Fibroblast of lung (primary cell): ENCODE data around the gene ELOA.

ENCODE experiments used
- EZH2 ChIP-seq: IDR thresholded peaks from 2 replicates; pipeline ENCODE4 v1.5.1; 2012; ENCODE audit warnings: low read length, control low read depth, mild to moderate bottlenecking; ENCODE audit errors: missing control alignments
- TF ChIP-seq, protein P1 (sequence below), 2 donors: IDR thresholded peaks in 1 of 2; conservative IDR thresholded peaks in 1 of 2; 1 replicate in 1 of 2; 2 replicates in 1 of 2; pipeline ENCODE4 v1.5.1; 2011 to 2012; ENCODE audit warnings: low read length in 2 of 2, control low read depth in 1 of 2, inconsistent platforms in 1 of 2, low read depth in 1 of 2, mild to moderate bottlenecking in 1 of 2

DNA sequence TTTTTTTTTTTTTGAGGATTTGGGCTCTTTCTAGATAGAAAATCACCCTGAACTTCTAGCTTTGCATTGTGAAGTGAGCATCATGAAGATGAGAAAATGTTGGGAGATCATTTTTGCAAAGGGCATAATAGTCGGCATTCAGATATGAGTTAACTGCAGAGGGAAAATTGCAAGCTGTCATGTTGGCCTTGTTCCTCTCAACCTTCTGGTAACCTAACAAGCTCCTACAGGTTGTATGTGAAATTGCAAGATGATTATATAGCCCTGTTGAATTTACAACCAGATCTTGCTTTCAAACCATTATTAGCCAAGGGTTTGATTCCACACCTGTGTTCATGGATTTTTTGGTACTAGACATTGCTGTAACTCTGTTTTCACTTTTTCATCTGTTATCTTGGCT, 2.2 kb downstream of the ELOA start:
- TF ChIP-seq, protein P1, sequence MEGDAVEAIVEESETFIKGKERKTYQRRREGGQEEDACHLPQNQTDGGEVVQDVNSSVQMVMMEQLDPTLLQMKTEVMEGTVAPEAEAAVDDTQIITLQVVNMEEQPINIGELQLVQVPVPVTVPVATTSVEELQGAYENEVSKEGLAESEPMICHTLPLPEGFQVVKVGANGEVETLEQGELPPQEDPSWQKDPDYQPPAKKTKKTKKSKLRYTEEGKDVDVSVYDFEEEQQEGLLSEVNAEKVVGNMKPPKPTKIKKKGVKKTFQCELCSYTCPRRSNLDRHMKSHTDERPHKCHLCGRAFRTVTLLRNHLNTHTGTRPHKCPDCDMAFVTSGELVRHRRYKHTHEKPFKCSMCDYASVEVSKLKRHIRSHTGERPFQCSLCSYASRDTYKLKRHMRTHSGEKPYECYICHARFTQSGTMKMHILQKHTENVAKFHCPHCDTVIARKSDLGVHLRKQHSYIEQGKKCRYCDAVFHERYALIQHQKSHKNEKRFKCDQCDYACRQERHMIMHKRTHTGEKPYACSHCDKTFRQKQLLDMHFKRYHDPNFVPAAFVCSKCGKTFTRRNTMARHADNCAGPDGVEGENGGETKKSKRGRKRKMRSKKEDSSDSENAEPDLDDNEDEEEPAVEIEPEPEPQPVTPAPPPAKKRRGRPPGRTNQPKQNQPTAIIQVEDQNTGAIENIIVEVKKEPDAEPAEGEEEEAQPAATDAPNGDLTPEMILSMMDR (conservative IDR thresholded peaks at IDR 0.05 in 1 of 2, IDR thresholded peaks at IDR 0.05 in 1 of 2; ENCODE audit: low read depth in 1 of 2, low read length in 2 of 2): peak; percentile 41 to 51
- no peak for TF ChIP-seq EZH2
